Panc1 (cell line): Measurements from ENCODE around the gene PSEN2. TPM values are rescaled to one million over a fixed set of nuclear protein-coding genes. Genes with fewer than 3 reads are reported as not detected.

Source experiments
- ATAC-seq: fragments of 200-7000 bp; cut with Tn5 transposase; 2 replicates; pipeline ENCODE4 v1.9.1; 2020; ENCODE audit warnings: mild to moderate bottlenecking, moderate library complexity
- BruUV-seq: library from RNA; stranded (reverse); fragments of 400-500 nt; replicated peaks from 2 replicates; lab custom pipeline; 2021; lab: Mats Ljungman, UMichigan
- CTCF ChIA-PET: fragments of 300-600 bp; sonication (Branson Sonifier 250); formaldehyde crosslinking; loops from one replicate; lab custom pipeline; 2022; ENCODE audit warnings: antibody characterized with exemption; lab: Charles Lee
- POLR2A ChIA-PET: fragments of 300-600 bp; sonication (Branson Sonifier 250); formaldehyde crosslinking; loops from one replicate; lab custom pipeline; 2022; ENCODE audit warnings: antibody characterized with exemption; lab: Charles Lee
- DNase-seq: peaks from one replicate; pipeline ENCODE4 v3.0.0-alpha.2; 2010; ENCODE audit warnings: low read depth, low spot score
- H3K27ac ChIP-seq: 2 replicates; pipeline ENCODE4 v1.5.1; 2011; ENCODE audit warnings: mild to moderate bottlenecking, low read length, inconsistent platforms
- H3K27me3 ChIP-seq: fragments of 200-500 bp; sonication (Bioruptor generic); 2 replicates; pipeline ENCODE4 v1.6.0; 2014; ENCODE audit warnings: low read length, inconsistent platforms; ENCODE audit not compliant: control insufficient read depth, insufficient read depth
- H3K36me3 ChIP-seq: fragments of 200-500 bp; sonication (Bioruptor generic); 2 replicates; pipeline ENCODE4 v1.5.1; 2014; ENCODE audit warnings: inconsistent platforms, mild to moderate bottlenecking, low read length, moderate library complexity; ENCODE audit not compliant: control insufficient read depth, insufficient read depth
- H3K4me1 ChIP-seq: 2 replicates; pipeline ENCODE4 v1.5.1; 2011; ENCODE audit warnings: inconsistent platforms, mild to moderate bottlenecking, low read length, moderate library complexity; ENCODE audit not compliant: control insufficient read depth, insufficient read depth
- H3K4me3 ChIP-seq, 2 experiments: 2 replicates each; pipeline ENCODE4 v1.5.1; 2011 to 2012; ENCODE audit warnings: low read depth in 2 of 2, low read length in 2 of 2, mild to moderate bottlenecking in 2 of 2, inconsistent platforms in 1 of 2, moderate library complexity in 1 of 2
- H3K9me3 ChIP-seq: fragments of 200-500 bp; sonication (Bioruptor generic); 2 replicates; pipeline ENCODE4 v1.5.1; 2014; ENCODE audit warnings: low read depth, mild to moderate bottlenecking, inconsistent platforms, low read length, moderate library complexity; ENCODE audit not compliant: control insufficient read depth, insufficient read depth
- CTCF ChIP-seq: fragments of 450-650 bp; IDR thresholded peaks from 2 replicates; pipeline ENCODE4 v1.5.1; 2017; ENCODE audit warnings: mild to moderate bottlenecking
- POLR2AphosphoS5 ChIP-seq: IDR thresholded peaks from 2 replicates; pipeline ENCODE4 v1.6.1; 2012; ENCODE audit warnings: mild to moderate bottlenecking, low read depth, low read length, moderate library complexity
- REST ChIP-seq, 2 experiments: IDR thresholded peaks; 2 replicates each; pipeline ENCODE4 v1.6.1; 2011 to 2012; ENCODE audit warnings: low read depth in 2 of 2, control low read depth in 1 of 2, low read length in 1 of 2, mild to moderate bottlenecking in 1 of 2, moderate library complexity in 1 of 2; ENCODE audit not compliant: insufficient read depth in 1 of 2
- SIN3A ChIP-seq: IDR thresholded peaks from 2 replicates; pipeline ENCODE4 v1.6.1; 2012; ENCODE audit warnings: low read depth, mild to moderate bottlenecking, low read length, moderate library complexity, borderline replicate concordance; ENCODE audit not compliant: insufficient read depth
- TCF7L2 ChIP-seq: IDR thresholded peaks from 2 replicates; pipeline ENCODE4 v1.6.1; 2011; ENCODE audit warnings: mild to moderate bottlenecking, low read depth, low read length, inconsistent platforms
- in situ Hi-C: cut with HindIII; loops from 2 replicates; pipeline ENCODE4 v1.10.0; 2016; ENCODE audit warnings: low sequenced_read_pairs, low pct_unique_long_range_greater_than_20kb
- intact Hi-C: fragments of 100-400 bp; cut with micrococcal nuclease; formaldehyde crosslinking; loops from one replicate; pipeline ENCODE4 v1.10.0; 2022; ENCODE audit not compliant: unreplicated experiment
- total RNA-seq: library from RNA; stranded (reverse); gene quantifications from one replicate; pipeline ENCODE4 v1.2.1, GENCODE V29; 2021; ENCODE audit not compliant: unreplicated experiment

The PSEN2 gene
- total RNA-seq, 1 experiment from 2014 or later = 33.3 TPM

- DNase-seq (no peak), ATAC-seq (no peak)
- Histone ChIP-seq H3K36me3 (no peaks in the 10 kb centered on the region), H3K27me3 (no peaks in the 10 kb centered on the region), H3K4me3 (no peak overlapping the region), H3K27ac (no peak overlapping the region), H3K9me3 (no peaks in the 10 kb centered on the region), H3K4me1 (no peaks in the 10 kb centered on the region)
- TF ChIP-seq TCF7L2 = no peak
- no peak for TF ChIP-seq CTCF
- no peak for TF ChIP-seq SIN3A
- no peak for TF ChIP-seq REST (IDR thresholded peaks at IDR 0.05; ENCODE audit: insufficient read depth in 1 of 2, low read depth in 2 of 2, low read length in 1 of 2)
- TF ChIP-seq POLR2AphosphoS5 = no peak
- intact Hi-C loops = no loop called here
- no TSS peak for BruUV-seq
- in situ Hi-C loops = no loop called here
- ChIA-PET POLR2A (no interaction called here), CTCF (no interaction called here)
Measured at GRCh38 chr1:226902601-226903000, 32.2 kb downstream of the PSEN2 start.

- ChIA-PET CTCF (no interaction called here), POLR2A (no interaction called here)
- Histone ChIP-seq H3K27ac (no peak overlapping the region), H3K9me3 (no peaks in the 10 kb centered on the region), H3K4me3 (no peak overlapping the region), H3K4me1 (no peaks in the 10 kb centered on the region), H3K36me3 (no peaks in the 10 kb centered on the region), H3K27me3 (no peaks in the 10 kb centered on the region)
- no TSS peak for BruUV-seq
- ATAC-seq (no peak), DNase-seq (no peak)
- intact Hi-C loops (no loop called here), in situ Hi-C loops (no loop called here)
- TF ChIP-seq CTCF (no peak), REST (IDR thresholded peaks at IDR 0.05; ENCODE audit: insufficient read depth in 1 of 2, low read depth in 2 of 2, low read length in 1 of 2) (no peak), TCF7L2 (no peak), SIN3A (no peak), POLR2AphosphoS5 (no peak)
Measured at GRCh38 chr1:226903819-226904716, 33.7 kb downstream of the PSEN2 start.
